GM12878 (cell line): ENCODE measurements around the gene EFTUD2. TPM values are rescaled to one million over a fixed set of nuclear protein-coding genes. Genes with fewer than 3 reads are reported as not detected.

Experiments used
- ATAC-seq: fragments of 200-7000 bp; cut with Tn5 transposase; 3 replicates; pipeline ENCODE4 v1.9.1; 2020; ENCODE audit warnings: mild to moderate bottlenecking, moderate library complexity
- BruUV-seq: library from RNA; stranded (reverse); fragments of 400-500 nt; replicated peaks from 2 replicates; lab custom pipeline; 2021; lab: Mats Ljungman, UMichigan
- CTCF ChIA-PET: fragments of 300-600 bp; sonication (Branson Sonifier 250); formaldehyde crosslinking; extraction: SDS; loops from one replicate; lab custom pipeline; 2021; ENCODE audit warnings: inconsistent platforms; lab: Yijun Ruan, JAX
- POLR2A ChIA-PET: fragments of 350-600 bp; formaldehyde crosslinking; extraction: SDS; loops from one replicate; lab custom pipeline; 2021; ENCODE audit warnings: inconsistent platforms; lab: Charles Lee
- RAD21 ChIA-PET: fragments of 300-600 bp; sonication (Branson Sonifier 250); formaldehyde crosslinking; loops from one replicate; lab custom pipeline; 2023; ENCODE audit warnings: antibody characterized with exemption; ENCODE audit not compliant: unreplicated experiment; lab: Charles Lee
- SMC1A ChIA-PET: fragments of 300-600 bp; sonication (Branson Sonifier 250); formaldehyde crosslinking; loops from one replicate; lab custom pipeline; 2023; ENCODE audit not compliant: unreplicated experiment, uncharacterized antibody; lab: Charles Lee
- DNase-seq: peaks from one replicate; pipeline ENCODE4 v3.0.0-alpha.2; 2011; ENCODE audit warnings: low read depth, low spot score
- FAIRE-seq: peaks from 3 replicates; lab custom pipeline; 2011; peaks lifted over from hg19 to GRCh38; lab: Jason Lieb, UNC
- H2AFZ ChIP-seq: 2 replicates; pipeline ENCODE4 v1.6.0; 2011; ENCODE audit warnings: low read depth, low read length, control low read depth; ENCODE audit not compliant: control insufficient read depth
- H3K27ac ChIP-seq: 2 replicates; pipeline ENCODE4 v1.5.1; 2011; ENCODE audit warnings: control low read depth; ENCODE audit not compliant: control insufficient read depth, insufficient read depth
- H3K27me3 ChIP-seq, 2 experiments: replicated peaks in 1 of 2; 2 replicates each; pipeline versions ENCODE4 v1.6.0 to v1.6.1; 2011; ENCODE audit warnings: low read length in 1 of 2; ENCODE audit not compliant: control insufficient read depth in 2 of 2, insufficient read depth in 2 of 2
- H3K36me3 ChIP-seq, 2 experiments: 2 replicates each; pipeline ENCODE4 v1.5.1; 2011; ENCODE audit warnings: low read length in 1 of 2; ENCODE audit not compliant: control insufficient read depth in 2 of 2, insufficient read depth in 2 of 2
- H3K4me1 ChIP-seq: 2 replicates; pipeline ENCODE4 v1.6.1; 2011; ENCODE audit warnings: mild to moderate bottlenecking, low read length, moderate library complexity, mixed read lengths; ENCODE audit not compliant: control insufficient read depth, insufficient read depth
- H3K4me2 ChIP-seq: 2 replicates; pipeline ENCODE4 v1.6.0; 2011; ENCODE audit warnings: control low read depth; ENCODE audit not compliant: control insufficient read depth, insufficient read depth
- H3K4me3 ChIP-seq: fragments of 200-600 bp; sonication (generic); 2 replicates; pipeline ENCODE4 v1.5.1; 2016
- H3K79me2 ChIP-seq: 2 replicates; pipeline ENCODE4 v1.6.0; 2011; ENCODE audit warnings: low read length; ENCODE audit not compliant: control insufficient read depth, insufficient read depth
- H3K9ac ChIP-seq: 2 replicates; pipeline ENCODE4 v1.8.0; 2011; ENCODE audit warnings: low read length, control low read depth, mixed read lengths; ENCODE audit not compliant: control insufficient read depth, insufficient read depth
- H3K9me3 ChIP-seq: replicated peaks from 3 replicates; pipeline ENCODE4 v1.5.1; 2011; ENCODE audit warnings: mild to moderate bottlenecking, low read length; ENCODE audit not compliant: control insufficient read depth, insufficient read depth
- H4K20me1 ChIP-seq: 2 replicates; pipeline ENCODE4 v1.6.0; 2011; ENCODE audit not compliant: control insufficient read depth, insufficient read depth
- BACH1 ChIP-seq: fragments of 450-650 bp; IDR thresholded peaks from 2 replicates; pipeline ENCODE4 v1.6.1; 2017; ENCODE audit warnings: mild to moderate bottlenecking, borderline replicate concordance
- IKZF2 ChIP-seq, 2 experiments: fragments of 450-650 bp; IDR thresholded peaks; 2 replicates each; pipeline ENCODE4 v1.6.1; 2017; ENCODE audit warnings: mild to moderate bottlenecking in 2 of 2, moderate library complexity in 2 of 2
- MTA2 ChIP-seq: fragments of 450-650 bp; IDR thresholded peaks from 2 replicates; pipeline ENCODE4 v1.6.1; 2016; ENCODE audit warnings: low read depth, mild to moderate bottlenecking, moderate library complexity
- MTA3 ChIP-seq: IDR thresholded peaks from 2 replicates; pipeline ENCODE4 v1.6.1; 2012; ENCODE audit warnings: low read length, inconsistent platforms, borderline replicate concordance
- MYB ChIP-seq: fragments of 150-350 bp; IDR thresholded peaks from 2 replicates; pipeline ENCODE4 v1.6.1; 2014; ENCODE audit warnings: mild to moderate bottlenecking, low read depth, low read length, borderline replicate concordance
- NR2C1 ChIP-seq: fragments of 450-650 bp; IDR thresholded peaks from 2 replicates; pipeline ENCODE4 v1.6.1; 2017; ENCODE audit warnings: antibody characterized with exemption, mild to moderate bottlenecking, moderate library complexity
- PAX5 ChIP-seq: IDR thresholded peaks from 2 replicates; pipeline ENCODE4 v1.6.1; 2011; ENCODE audit warnings: low read depth, low read length, borderline replicate concordance
- SMAD1 ChIP-seq: fragments of 450-650 bp; IDR thresholded peaks from 2 replicates; pipeline ENCODE4 v1.6.1; 2018; ENCODE audit warnings: mild to moderate bottlenecking, low read depth; ENCODE audit not compliant: partially characterized antibody
- TAF1 ChIP-seq: IDR thresholded peaks from 2 replicates; pipeline ENCODE4 v1.6.1; 2011; ENCODE audit warnings: mild to moderate bottlenecking, low read depth, low read length, borderline replicate concordance
- ZBED1 ChIP-seq: IDR thresholded peaks from 2 replicates; pipeline ENCODE4 v1.6.1; 2016; ENCODE audit warnings: borderline replicate concordance
- ZZZ3 ChIP-seq: IDR thresholded peaks from 2 replicates; pipeline ENCODE4 v1.6.1; 2011; ENCODE audit warnings: low read depth; ENCODE audit not compliant: control insufficient read depth, insufficient read length
- WGBS: methylation state at CpG from one replicate; pipeline ENCODE4 v1.1.6; 2016; ENCODE audit warnings: low lambda C conversion rate; ENCODE audit not compliant: insufficient replicate concordance, insufficient coverage; ENCODE audit errors: missing lambda C conversion rate; 5-methylcytosine and 5-hydroxymethylcytosine counted together
- in situ Hi-C: fragments of 300-500 bp; cut with MboI; formaldehyde crosslinking; loops from 9 replicates; pipeline ENCODE4 v1.14.3; 2018; ENCODE audit warnings: mixed read lengths
- intact Hi-C: fragments of 100-400 bp; cut with micrococcal nuclease; formaldehyde crosslinking; loops from one replicate; pipeline ENCODE4 v1.14.2; 2022; ENCODE audit not compliant: unreplicated experiment
- polyA plus RNA-seq, 11 experiments: library from polyadenylated mRNA; depleted of rRNA in 4 of 11; unstranded in 6 of 11; stranded (reverse) in 5 of 11; fragments of >200 nt; fragmentation: Nextera tagmentation in 4 of 11; fragmentation: Illumina TruSeq in 1 of 11; extraction: Ambion mirVana in 4 of 11; extraction: Trizol in 1 of 11; gene quantifications; 1 replicate in 1 of 11; 2 replicates in 10 of 11; pipeline versions ENCODE4 v1.2.1 to v1.2.3, GENCODE V29; 2011 to 2016; ENCODE audit warnings: inconsistent platforms in 2 of 11, missing spikeins in 2 of 11, low read depth in 1 of 11
- total RNA-seq, 4 experiments: library from RNA; depleted of rRNA in 3 of 4; stranded (reverse); fragments of >200 nt in 3 of 4; fragmentation: Illumina TruSeq in 1 of 4; extraction: Trizol in 1 of 4; gene quantifications; 2 replicates each; pipeline versions ENCODE4 v1.2.1 to v1.2.3, GENCODE V29; 2013 to 2021
- TF ChIP-seq, protein P1 (sequence below): IDR thresholded peaks from 2 replicates; pipeline ENCODE4 v1.6.1; 2011; ENCODE audit warnings: low read depth, mild to moderate bottlenecking, low read length, moderate library complexity, borderline replicate concordance; ENCODE audit errors: extremely low read depth

Gene EFTUD2
- total and polyA plus RNA-seq, 10 of the 15 experiments (the other 5 are each of a cell fraction or from before 2014, with no cell fraction given), result 33.0 to 198 (median 126) TPM

DNA sequence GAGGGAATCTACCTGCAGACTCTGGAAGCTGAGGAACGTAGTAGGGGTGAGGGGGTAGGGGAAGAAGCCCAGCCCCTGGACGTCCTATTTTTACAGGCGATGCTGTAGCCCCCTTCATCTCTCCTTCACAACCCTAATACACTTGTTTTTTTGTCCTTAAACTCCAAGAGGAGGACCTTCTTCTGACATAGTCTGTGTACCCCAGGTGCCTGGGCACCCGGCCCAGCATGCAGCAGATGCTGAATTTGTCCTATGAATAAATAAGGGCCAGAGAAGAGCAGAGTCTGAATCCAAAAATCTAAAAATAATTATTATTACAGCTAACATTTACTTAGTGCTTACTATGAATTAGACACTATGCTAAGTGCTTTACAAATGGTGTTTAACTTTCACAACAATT lies 43.2 kb upstream of the EFTUD2 start:
- H3K36me3 ChIP-seq, result no peaks in the 10 kb centered on the region; a peak in 4 of 4 replicates
- no peak overlapping the region for H3K27ac ChIP-seq
- intact Hi-C loops (no loop called here), in situ Hi-C loops (no loop called here)
- TF ChIP-seq, protein P1, sequence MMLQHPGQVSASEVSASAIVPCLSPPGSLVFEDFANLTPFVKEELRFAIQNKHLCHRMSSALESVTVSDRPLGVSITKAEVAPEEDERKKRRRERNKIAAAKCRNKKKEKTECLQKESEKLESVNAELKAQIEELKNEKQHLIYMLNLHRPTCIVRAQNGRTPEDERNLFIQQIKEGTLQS, result no peak
- TF ChIP-seq ZBED1 (no peak), MYB (no peak), ZZZ3 (no peak), BACH1 (no peak), MTA2 (no peak), SMAD1 (no peak), TAF1 (no peak), NR2C1 (no peak), PAX5 (no peak), IKZF2 (IDR thresholded peaks at IDR 0.05) (no peak), MTA3 (no peak)
- H3K79me2 ChIP-seq, result peaks cover 77% of the 10 kb centered on the region
- ChIA-PET POLR2A (interaction anchor here (1.0 kb wide), 1 partner anchor 44 kb away, joined by 3 read pairs; the partner anchor contains the start of gene EFTUD2), SMC1A (interaction anchor here (0.5 to 1.8 kb wide), 3 partner anchors 22 to 757 kb away, joined by 3 to 9 read pairs (median 3); no protein-coding TSS in a partner anchor), CTCF (interaction anchor here (0.9 to 1.8 kb wide), 3 partner anchors 21 to 157 kb away, joined by 3 to 6 read pairs (median 3); no protein-coding TSS in a partner anchor), RAD21 (interaction anchor here (0.7 to 2.0 kb wide), 4 partner anchors 22 to 219 kb away, joined by 3 to 7 read pairs (median 4); partner anchors contain the start of genes ACBD4, EFTUD2 and HEXIM2)
- no peak for FAIRE-seq
- no TSS peak for BruUV-seq
- H3K4me2 ChIP-seq, result peak overlapping the region; percentile 34; the same call in 1 of the 2 replicates
- 86% methylated on average over 4 of the region's 4 CpGs for WGBS
- H4K20me1 ChIP-seq, result no peaks in the 10 kb centered on the region
- DNase-seq, result no peak
- ATAC-seq, result no peak
- H3K4me1 ChIP-seq, result no peaks in the 10 kb centered on the region
- peak overlapping the region; percentile 16; the same call in 1 of the 2 replicates for H2AFZ ChIP-seq
- H3K9me3 ChIP-seq, result no peaks in the 10 kb centered on the region; the same call in 1 of the 3 replicates
- no peak overlapping the region for H3K9ac ChIP-seq
- H3K27me3 ChIP-seq, result no peaks in the 10 kb centered on the region
- no peak overlapping the region for H3K4me3 ChIP-seq
